Calu3 (cell line): ENCODE results near the gene WDR46. TPM values are rescaled to one million over a fixed set of nuclear protein-coding genes. Genes with fewer than 3 reads are reported as not detected.
A peak's percentile ranks its signal among the peaks of the same experiment; 100 is the strongest.

Experiments
- BruUV-seq: library from RNA; stranded (reverse); fragments of 400-500 nt; replicated peaks from 2 replicates; lab custom pipeline; 2021; lab: Mats Ljungman, UMichigan
- CTCF ChIA-PET: fragments of 300-600 bp; sonication (Branson Sonifier 250); formaldehyde crosslinking; loops from one replicate; lab custom pipeline; 2022; ENCODE audit warnings: antibody characterized with exemption; lab: Charles Lee
- DNase-seq: peaks from one replicate; pipeline ENCODE4 v3.0.0; 2022
- H3K27ac Mint-ChIP-seq: one replicate; pipeline ENCODE4 v1.8.0; 2022; ENCODE audit warnings: mixed read lengths; ENCODE audit not compliant: unreplicated experiment
- H3K27me3 Mint-ChIP-seq: one replicate; pipeline ENCODE4 v1.8.0; 2022; ENCODE audit warnings: mixed read lengths; ENCODE audit not compliant: unreplicated experiment
- H3K36me3 Mint-ChIP-seq: one replicate; pipeline ENCODE4 v1.8.0; 2022; ENCODE audit warnings: mild to moderate bottlenecking, moderate library complexity, mixed read lengths; ENCODE audit not compliant: insufficient read depth, unreplicated experiment
- H3K4me1 Mint-ChIP-seq: one replicate; pipeline ENCODE4 v1.8.0; 2022; ENCODE audit warnings: mild to moderate bottlenecking, low read depth, mixed read lengths; ENCODE audit not compliant: unreplicated experiment
- H3K4me3 Mint-ChIP-seq: one replicate; pipeline ENCODE4 v1.8.0; 2022; ENCODE audit warnings: mild to moderate bottlenecking, low read depth, moderate library complexity, mixed read lengths; ENCODE audit not compliant: unreplicated experiment
- H3K9me3 Mint-ChIP-seq: one replicate; pipeline ENCODE4 v1.8.0; 2022; ENCODE audit warnings: low read depth, mixed read lengths; ENCODE audit not compliant: unreplicated experiment
- intact Hi-C: fragments of 100-400 bp; cut with micrococcal nuclease; formaldehyde crosslinking; loops from one replicate; pipeline ENCODE4 v1.10.0; 2022; ENCODE audit not compliant: unreplicated experiment
- total RNA-seq: library from RNA; stranded (reverse); gene quantifications from 2 replicates; pipeline ENCODE4 v1.2.3, GENCODE V29; 2022
- TF ChIP-seq, protein P1 (sequence below): fragments of 200-600 bp; IDR thresholded peaks from one replicate; pipeline ENCODE4 v1.8.0; 2022; ENCODE audit warnings: antibody characterized with exemption; ENCODE audit not compliant: unreplicated experiment

Gene WDR46
- total RNA-seq, 1 experiment from 2014 or later, result 125 TPM

GRCh38 chr6:33330736-33331135 lies 41.7 kb upstream of the WDR46 start:
- Mint-ChIP-seq H3K27ac (no peak overlapping the region), H3K36me3 (no peaks in the 10 kb centered on the region)
- no TSS peak for BruUV-seq

GRCh38 chr6:33329058-33329457 lies 40.0 kb upstream of the WDR46 start:
- Mint-ChIP-seq H3K9me3 (no peaks in the 10 kb centered on the region), H3K27me3 (peaks cover 13% of the 10 kb centered on the region), H3K4me3 (no peak overlapping the region), H3K4me1 (peaks cover 5% of the 10 kb centered on the region), H3K27ac (no peak overlapping the region), H3K36me3 (peaks cover 6% of the 10 kb centered on the region)
- TF ChIP-seq, protein P1, sequence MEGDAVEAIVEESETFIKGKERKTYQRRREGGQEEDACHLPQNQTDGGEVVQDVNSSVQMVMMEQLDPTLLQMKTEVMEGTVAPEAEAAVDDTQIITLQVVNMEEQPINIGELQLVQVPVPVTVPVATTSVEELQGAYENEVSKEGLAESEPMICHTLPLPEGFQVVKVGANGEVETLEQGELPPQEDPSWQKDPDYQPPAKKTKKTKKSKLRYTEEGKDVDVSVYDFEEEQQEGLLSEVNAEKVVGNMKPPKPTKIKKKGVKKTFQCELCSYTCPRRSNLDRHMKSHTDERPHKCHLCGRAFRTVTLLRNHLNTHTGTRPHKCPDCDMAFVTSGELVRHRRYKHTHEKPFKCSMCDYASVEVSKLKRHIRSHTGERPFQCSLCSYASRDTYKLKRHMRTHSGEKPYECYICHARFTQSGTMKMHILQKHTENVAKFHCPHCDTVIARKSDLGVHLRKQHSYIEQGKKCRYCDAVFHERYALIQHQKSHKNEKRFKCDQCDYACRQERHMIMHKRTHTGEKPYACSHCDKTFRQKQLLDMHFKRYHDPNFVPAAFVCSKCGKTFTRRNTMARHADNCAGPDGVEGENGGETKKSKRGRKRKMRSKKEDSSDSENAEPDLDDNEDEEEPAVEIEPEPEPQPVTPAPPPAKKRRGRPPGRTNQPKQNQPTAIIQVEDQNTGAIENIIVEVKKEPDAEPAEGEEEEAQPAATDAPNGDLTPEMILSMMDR, result no peak
- CTCF ChIA-PET, result interaction anchor here (0.6 to 1.4 kb wide), 2 partner anchors 11 to 195 kb away, joined by 3 to 5 read pairs; partner anchors contain the start of gene ZBTB22
- intact Hi-C loops, result no loop called here
- no peak for DNase-seq
- BruUV-seq, result no TSS peak

More at GRCh38 chr6:33330736-33331135, 41.7 kb upstream of the WDR46 start:
- peaks cover 16% of the 10 kb centered on the region for H3K27me3 Mint-ChIP-seq
- no peak for DNase-seq
- no peaks in the 10 kb centered on the region for H3K9me3 Mint-ChIP-seq
- no peak overlapping the region for H3K4me3 Mint-ChIP-seq
- intact Hi-C loops, result no loop called here
- no peaks in the 10 kb centered on the region for H3K4me1 Mint-ChIP-seq
- TF ChIP-seq, protein P1, result no peak
- CTCF ChIA-PET, result no interaction called here

DNA sequence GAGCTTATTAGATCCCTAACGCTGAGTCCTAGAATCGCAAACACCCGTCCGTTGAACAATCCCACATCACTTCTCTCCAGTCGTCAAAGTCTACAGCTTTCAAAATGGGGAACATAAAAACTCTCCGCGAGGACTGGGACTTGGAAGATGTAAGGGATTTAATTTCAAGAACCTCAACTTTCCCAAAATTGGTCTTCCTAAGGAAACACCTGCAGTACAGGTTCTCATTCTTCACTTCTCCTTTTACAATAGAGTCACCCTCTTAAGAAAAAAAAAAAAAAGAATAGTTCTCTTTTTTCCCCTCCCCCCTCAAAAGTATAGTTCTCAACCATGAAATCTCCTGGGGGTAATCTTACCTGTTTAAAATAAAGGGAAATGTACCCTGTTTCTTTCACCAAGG lies 35.1 kb upstream of the WDR46 start:
- Mint-ChIP-seq H3K27me3 (no peaks in the 10 kb centered on the region), H3K27ac (peak overlapping the region; percentile 95), H3K36me3 (peaks cover 53% of the 10 kb centered on the region), H3K4me3 (peak overlapping the region; percentile 93), H3K4me1 (peaks cover 46% of the 10 kb centered on the region), H3K9me3 (no peaks in the 10 kb centered on the region)
- CTCF ChIA-PET, result interaction anchor here (0.7 kb wide), 1 partner anchor 20 kb away, joined by 3 read pairs; no protein-coding TSS in a partner anchor
- intact Hi-C loops, result no loop called here
- no TSS peak for BruUV-seq
- TF ChIP-seq, protein P1, result no peak
- DNase-seq, result no peak

- DNase-seq, result no peak
- Mint-ChIP-seq H3K27ac (peak overlapping the region; percentile 95), H3K9me3 (no peaks in the 10 kb centered on the region), H3K27me3 (no peaks in the 10 kb centered on the region), H3K4me1 (peaks cover 51% of the 10 kb centered on the region), H3K36me3 (peaks cover 58% of the 10 kb centered on the region), H3K4me3 (peak overlapping the region; percentile 93)
- TF ChIP-seq, protein P1, result no peak
- CTCF ChIA-PET, result interaction anchor here (0.7 kb wide), 1 partner anchor 20 kb away, joined by 3 read pairs; no protein-coding TSS in a partner anchor
- intact Hi-C loops, result no loop called here
- no TSS peak for BruUV-seq
Measured at GRCh38 chr6:33323623-33323948, 34.5 kb upstream of the WDR46 start.
